ENCODE measurements around the gene SEC31A. TPM values are rescaled to one million over a fixed set of nuclear protein-coding genes. Genes with fewer than 3 reads are reported as not detected.
A peak's percentile ranks its signal among the peaks of the same experiment; 100 is the strongest.

SEC31A gene
- 100 to 1,000 TPM; 195 to 283 (median 268) TPM for total RNA-seq

GRCh38 chr4:82890901-82891706 is at the start of gene SEC31A:
Gene SEC31A, minus strand, starts transcription at chr4:82891153. Its CDS starts 9,217 bp downstream, at chr4:82881936.
- peak within 1 kb of the TSS; percentile 90 to 99 (median 94) for H3K27ac ChIP-seq
- H3K9me3 ChIP-seq = no peaks in the 10 kb centered on the region
- TF ChIP-seq POLR2A (IDR thresholded peaks at IDR 0.05) = peak; percentile 95 to 97
- TF ChIP-seq, protein P1, sequence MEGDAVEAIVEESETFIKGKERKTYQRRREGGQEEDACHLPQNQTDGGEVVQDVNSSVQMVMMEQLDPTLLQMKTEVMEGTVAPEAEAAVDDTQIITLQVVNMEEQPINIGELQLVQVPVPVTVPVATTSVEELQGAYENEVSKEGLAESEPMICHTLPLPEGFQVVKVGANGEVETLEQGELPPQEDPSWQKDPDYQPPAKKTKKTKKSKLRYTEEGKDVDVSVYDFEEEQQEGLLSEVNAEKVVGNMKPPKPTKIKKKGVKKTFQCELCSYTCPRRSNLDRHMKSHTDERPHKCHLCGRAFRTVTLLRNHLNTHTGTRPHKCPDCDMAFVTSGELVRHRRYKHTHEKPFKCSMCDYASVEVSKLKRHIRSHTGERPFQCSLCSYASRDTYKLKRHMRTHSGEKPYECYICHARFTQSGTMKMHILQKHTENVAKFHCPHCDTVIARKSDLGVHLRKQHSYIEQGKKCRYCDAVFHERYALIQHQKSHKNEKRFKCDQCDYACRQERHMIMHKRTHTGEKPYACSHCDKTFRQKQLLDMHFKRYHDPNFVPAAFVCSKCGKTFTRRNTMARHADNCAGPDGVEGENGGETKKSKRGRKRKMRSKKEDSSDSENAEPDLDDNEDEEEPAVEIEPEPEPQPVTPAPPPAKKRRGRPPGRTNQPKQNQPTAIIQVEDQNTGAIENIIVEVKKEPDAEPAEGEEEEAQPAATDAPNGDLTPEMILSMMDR (IDR thresholded peaks at IDR 0.05) = peak in 1 of 6 experiments; percentile 22
- peaks cover 0 to 26% (median 0%) of the 10 kb centered on the region in 4 donors for H3K4me1 ChIP-seq
- H3K27me3 ChIP-seq = no peaks in the 10 kb centered on the region
- peak within 1 kb of the TSS; percentile 56 to 75 (median 66) for H3K4me3 ChIP-seq
- peak; percentile 94 to 99 (median 98) for DNase-seq
- H3K36me3 ChIP-seq = peaks cover 0 to 19% (median 0%) of the 10 kb centered on the region in 3 donors

DNA sequence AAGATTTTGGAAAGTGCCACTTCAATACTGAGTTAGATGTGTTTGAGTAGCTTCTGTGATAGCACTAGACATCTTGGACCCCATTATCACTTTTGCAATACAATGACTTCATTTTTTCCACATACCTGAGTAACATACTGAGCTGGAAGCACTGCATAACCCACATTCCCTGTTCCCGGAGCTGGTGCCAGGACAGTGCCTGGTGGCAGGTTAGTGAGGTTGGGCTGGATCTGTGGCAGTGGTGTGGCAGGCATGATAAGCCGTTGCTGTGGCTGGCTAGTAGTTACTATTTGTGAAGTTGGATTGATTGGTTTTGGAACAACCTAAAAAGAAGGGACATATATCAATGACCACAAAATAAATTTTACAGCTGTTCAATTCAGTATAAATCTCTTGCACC is 48.5 kb upstream of the SEC31A start:
- Histone ChIP-seq H3K9me3 (no peaks in the 10 kb centered on the region), H3K36me3 (peaks cover 0 to 49% (median 0%) of the 10 kb centered on the region in 3 donors), H3K27me3 (no peaks in the 10 kb centered on the region), H3K27ac (no peak overlapping the region), H3K4me1 (no peaks in the 10 kb centered on the region), H3K4me3 (no peak overlapping the region)
- DNase-seq = no peak
- TF ChIP-seq, protein P1 (IDR thresholded peaks at IDR 0.05) = no peak
- no peak for TF ChIP-seq POLR2A (IDR thresholded peaks at IDR 0.05)

DNA sequence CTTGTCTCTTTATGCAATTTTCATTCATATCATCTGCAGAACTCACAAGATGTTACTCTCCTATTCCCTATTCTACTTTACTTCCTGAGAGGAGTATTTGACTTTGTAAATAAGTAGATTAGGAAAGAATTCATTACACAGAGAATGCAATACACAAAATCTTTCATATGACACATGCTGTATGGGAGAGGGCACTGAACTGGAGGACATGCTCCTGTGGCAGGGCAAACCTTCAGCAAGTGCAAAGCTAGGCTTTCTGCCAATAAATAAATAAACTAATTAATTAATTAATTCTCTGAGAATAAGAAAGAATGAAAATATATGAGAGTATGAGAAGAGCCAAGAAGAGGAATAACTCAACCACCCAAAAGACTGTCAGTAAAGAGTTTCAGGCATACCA is 43.5 kb upstream of the SEC31A start:
- no peaks in the 10 kb centered on the region for H3K27me3 ChIP-seq
- H3K36me3 ChIP-seq = peaks cover 0 to 53% (median 0%) of the 10 kb centered on the region in 3 donors
- no peak overlapping the region for H3K27ac ChIP-seq
- H3K9me3 ChIP-seq = no peaks in the 10 kb centered on the region
- H3K4me1 ChIP-seq = no peaks in the 10 kb centered on the region
- DNase-seq = no peak
- TF ChIP-seq, protein P1 (IDR thresholded peaks at IDR 0.05) = no peak
- no peak for TF ChIP-seq POLR2A (IDR thresholded peaks at IDR 0.05)
- no peak overlapping the region for H3K4me3 ChIP-seq

DNA sequence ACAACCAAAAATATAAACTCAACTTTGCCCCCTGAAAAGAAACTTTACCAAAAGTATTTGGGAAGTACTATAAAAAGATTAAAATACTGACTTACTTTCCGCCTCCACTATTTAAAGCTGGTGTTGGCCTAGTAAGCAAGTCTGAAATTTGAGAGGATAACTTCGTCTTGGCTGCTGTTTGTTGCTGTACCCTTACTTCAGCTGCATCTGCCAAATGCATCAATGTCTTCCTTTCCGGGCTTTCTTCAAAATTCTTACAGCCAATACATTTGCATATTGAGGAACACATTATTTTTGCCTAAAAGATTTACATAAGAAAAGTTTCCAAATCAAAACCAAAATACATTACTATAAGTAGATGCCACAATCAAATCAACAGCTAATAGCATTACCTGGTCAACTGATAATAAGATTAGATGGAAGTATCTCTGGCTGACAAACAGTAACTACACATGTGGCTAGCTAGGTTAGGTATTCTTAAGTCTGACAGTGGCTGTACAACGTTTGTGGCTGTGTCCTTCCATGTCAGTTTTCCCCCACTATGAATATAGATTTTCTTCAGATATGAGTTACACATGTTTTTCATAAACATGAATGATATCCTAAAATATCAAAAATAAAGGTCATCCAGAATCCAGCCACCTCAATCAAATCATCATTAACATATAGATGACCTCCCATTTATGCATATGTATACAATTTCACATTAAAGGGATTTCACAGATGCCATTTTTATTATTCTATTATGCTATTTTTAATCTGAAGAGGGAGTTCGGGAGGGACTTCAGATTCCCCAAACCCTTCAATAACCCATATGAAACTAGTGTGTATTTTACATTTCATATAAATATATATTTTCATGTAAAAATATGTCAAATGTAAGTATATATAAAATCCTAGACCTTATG is 40.1 kb upstream of the SEC31A start:
- DNase-seq = no peak
- TF ChIP-seq, protein P1 (IDR thresholded peaks at IDR 0.05) = no peak
- TF ChIP-seq POLR2A (IDR thresholded peaks at IDR 0.05) = no peak
- H3K36me3 ChIP-seq = peaks cover 0 to 40% (median 0%) of the 10 kb centered on the region in 3 donors
- H3K27ac ChIP-seq = no peak overlapping the region
- H3K9me3 ChIP-seq = no peaks in the 10 kb centered on the region
- no peaks in the 10 kb centered on the region for H3K4me1 ChIP-seq
- H3K4me3 ChIP-seq = no peak overlapping the region
- no peaks in the 10 kb centered on the region for H3K27me3 ChIP-seq

DNA sequence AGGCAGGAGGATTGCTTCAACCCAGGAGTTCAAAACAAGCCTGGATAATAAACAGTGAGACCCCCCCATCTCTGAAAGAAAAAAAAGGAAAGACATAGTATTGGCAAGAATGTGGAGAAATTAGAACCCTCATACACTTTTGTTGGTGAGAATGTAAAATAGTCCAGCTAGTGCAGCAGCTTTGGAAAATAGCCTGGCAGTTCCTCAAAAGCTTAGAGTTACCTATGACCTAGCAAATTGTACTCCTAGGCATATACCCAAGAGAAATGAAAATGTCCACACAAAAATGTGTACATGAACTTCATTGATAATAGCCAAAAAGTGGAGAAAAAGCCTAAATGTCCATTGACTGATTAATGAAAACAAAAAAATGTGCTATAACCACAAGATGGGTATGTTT is 30.8 kb upstream of the SEC31A start:
- no peaks in the 10 kb centered on the region for H3K9me3 ChIP-seq
- TF ChIP-seq, protein P1 (IDR thresholded peaks at IDR 0.05) = no peak
- no peak for TF ChIP-seq POLR2A (IDR thresholded peaks at IDR 0.05)
- H3K27me3 ChIP-seq = no peaks in the 10 kb centered on the region
- no peaks in the 10 kb centered on the region for H3K4me1 ChIP-seq
- H3K27ac ChIP-seq = no peak overlapping the region
- DNase-seq = no peak
- H3K36me3 ChIP-seq = peaks cover 0 to 4% (median 0%) of the 10 kb centered on the region in 3 donors
- no peak overlapping the region for H3K4me3 ChIP-seq

Data from Peyer's patch (tissue), 4 donors.